ENCODE data around the gene FSCN2.

- TF ChIP-seq CTCF (IDR thresholded peaks at IDR 0.05): no peak
- no peak for TF ChIP-seq EP300 (IDR thresholded peaks at IDR 0.05)
- TF ChIP-seq POLR2A (IDR thresholded peaks at IDR 0.05): no peak
These were observed 35.5 kb upstream of the FSCN2 start for GRCh38 chr17:81492706-81493105.
